HS-27A (cell line): Measurements from ENCODE around the gene SIGLEC14.
"Not testable (repeated sequence)": the region's sequence is repeated elsewhere in the genome, so short reads cannot be mapped to it uniquely, and the experiment has no call there.

ENCODE experiments used
- DNase-seq: peaks from one replicate; pipeline ENCODE4 v3.0.0-alpha.2; 2012; ENCODE audit warnings: low read depth, missing footprints

Gene SIGLEC14

GRCh38 chr19:51646730-51647129, at the start of gene SIGLEC14:
Gene SIGLEC14, minus strand, starts transcription at chr19:51646825. Its CDS starts 66 bp downstream, at chr19:51646759.
- DNase-seq: not testable (repeated sequence)

GRCh38 chr19:51695702-51696315, 49.2 kb upstream of the SIGLEC14 start:
- no peak for DNase-seq

- no peak for DNase-seq
Observed at GRCh38 chr19:51695088-51695487, 48.5 kb upstream of the SIGLEC14 start.

GRCh38 chr19:51694318-51695085, 47.9 kb upstream of the SIGLEC14 start:
- no peak for DNase-seq

- DNase-seq: no peak
Observed at GRCh38 chr19:51693819-51694218, 47.2 kb upstream of the SIGLEC14 start.

- no peak for DNase-seq
Observed at GRCh38 chr19:51693260-51693659, 46.6 kb upstream of the SIGLEC14 start, which contains the start of gene SPACA6. Gene SPACA6, plus strand, starts transcription at chr19:51693330. Its CDS starts 197 bp downstream, at chr19:51693527.

- DNase-seq: no peak
Observed at GRCh38 chr19:51692468-51692867, 45.8 kb upstream of the SIGLEC14 start.

- DNase-seq: no peak
Observed at GRCh38 chr19:51691584-51692428, 45.2 kb upstream of the SIGLEC14 start.

GRCh38 chr19:51691074-51691583, 44.5 kb upstream of the SIGLEC14 start:
- DNase-seq: no peak

- peak; percentile 42 for DNase-seq
Observed at GRCh38 chr19:51690454-51691073, 43.9 kb upstream of the SIGLEC14 start.

GRCh38 chr19:51689751-51690453, 43.3 kb upstream of the SIGLEC14 start:
- DNase-seq: no peak

GRCh38 chr19:51688671-51689571, 42.3 kb upstream of the SIGLEC14 start:
- peak; percentile 77 for DNase-seq

- DNase-seq: peak; percentile 67
Observed at GRCh38 chr19:51687791-51688670, 41.4 kb upstream of the SIGLEC14 start.

- no peak for DNase-seq
Observed at GRCh38 chr19:51686171-51686570, 39.5 kb upstream of the SIGLEC14 start.

GRCh38 chr19:51681286-51681941, 34.8 kb upstream of the SIGLEC14 start:
- DNase-seq: no peak

- no peak for DNase-seq
Observed at GRCh38 chr19:51680474-51680873, 33.8 kb upstream of the SIGLEC14 start.

- DNase-seq: no peak
Observed at GRCh38 chr19:51676566-51677083, 30.0 kb upstream of the SIGLEC14 start.

GRCh38 chr19:51675911-51676565, 29.4 kb upstream of the SIGLEC14 start:
- not testable (repeated sequence) for DNase-seq
